PC-3 (cell line): ENCODE data around the gene LRRFIP2.

Experiments used
- CTCF ChIP-seq: fragments of 300-600 bp; sonication (generic); conservative IDR thresholded peaks from 2 replicates; pipeline ENCODE4 v1.5.1; 2017; ENCODE audit warnings: antibody characterized with exemption, low read depth, mild to moderate bottlenecking, low read length
- EZH2 ChIP-seq: fragments of 300-600 bp; sonication (generic); IDR thresholded peaks from one replicate; pipeline ENCODE4 v1.6.1; 2017; ENCODE audit warnings: antibody characterized with exemption, mild to moderate bottlenecking, low read length; ENCODE audit not compliant: unreplicated experiment

GRCh38 chr3:37064747-37065146, 109.6 kb downstream of the LRRFIP2 start:
- TF ChIP-seq CTCF (no peak), EZH2 (no peak)
